Measurements from ENCODE around the gene ZKSCAN8.

Gene ZKSCAN8

DNA sequence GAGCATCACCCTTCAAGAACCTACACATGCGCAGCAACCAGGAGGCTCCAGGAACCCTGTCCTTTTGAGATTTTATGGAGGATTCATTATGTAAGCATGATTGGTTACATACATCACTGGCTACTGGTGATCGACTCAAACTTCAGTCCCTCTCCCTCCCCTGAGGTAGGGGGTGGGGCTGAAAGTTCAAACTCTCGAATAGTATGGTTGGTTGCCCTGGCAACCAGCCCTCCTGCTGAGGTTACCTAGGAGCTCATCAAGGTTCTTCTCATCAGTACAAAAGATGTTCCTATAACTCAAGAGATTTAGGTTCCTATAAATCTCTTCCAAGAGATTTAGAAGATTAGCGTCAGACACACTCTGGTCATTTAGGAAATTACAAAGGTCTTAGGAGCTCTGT is 61.5 kb downstream of the ZKSCAN8 start:
- DNase-seq (ENCODE audit: low spot score): no peak
- H2BK120ac ChIP-seq (ENCODE audit: low read depth, low read length): no peak overlapping the region
- H3K27me3 ChIP-seq (ENCODE audit: control insufficient read depth in 3 of 3, insufficient read depth in 3 of 3, low read depth in 1 of 3, low read length in 3 of 3): peaks cover 2 to 39% (median 22%) of the 10 kb centered on the region in 3 experiments
- H4K8ac ChIP-seq (ENCODE audit: low read depth, low read length): no peak overlapping the region
- H2BK12ac ChIP-seq (ENCODE audit: low read length): no peak overlapping the region
- H3K23ac ChIP-seq (ENCODE audit: low read depth, low read length, poor library complexity): no peak overlapping the region
- no peak overlapping the region for H2AK5ac ChIP-seq (ENCODE audit: low read depth, low read length)
- H3K4me3 ChIP-seq (ENCODE audit: low read length in 2 of 2): no peak overlapping the region
- H3K36me3 ChIP-seq (replicated peaks in 1 of 2; ENCODE audit: control insufficient read depth in 2 of 2, insufficient read depth in 2 of 2, low read length in 2 of 2): no peaks in the 10 kb centered on the region
- no CpG with 5 or more reads among the region's 4 CpGs for WGBS, 2 donors (ENCODE audit: extremely low coverage in 2 of 2, insufficient read length in 2 of 2, insufficient replicate concordance in 1 of 2)
- H3K18ac ChIP-seq (ENCODE audit: low read length): no peak overlapping the region
- H3K9me3 ChIP-seq (replicated peaks in 1 of 2; ENCODE audit: control insufficient read depth in 2 of 2, insufficient read depth in 1 of 2, low read depth in 1 of 2, low read length in 2 of 2): peaks cover 4 to 11% of the 10 kb centered on the region in 2 donors
- no peaks in the 10 kb centered on the region for H3K79me1 ChIP-seq (ENCODE audit: low read depth, low read length)
- peaks cover 3 to 8% of the 10 kb centered on the region in 2 donors for H3K4me1 ChIP-seq (ENCODE audit: control insufficient read depth in 2 of 2, insufficient read depth in 1 of 2, low read depth in 1 of 2, low read length in 2 of 2)
- no peak overlapping the region for H2BK5ac ChIP-seq (ENCODE audit: low read length)
- no peak overlapping the region for H4K91ac ChIP-seq (ENCODE audit: low read depth, low read length, poor library complexity)
- H3K4me2 ChIP-seq (ENCODE audit: insufficient read depth, low read length, poor library complexity, severe bottlenecking): no peak overlapping the region
- H3K14ac ChIP-seq (ENCODE audit: low read length): no peak overlapping the region
- H3K27ac ChIP-seq (replicated peaks; ENCODE audit: low read length): no peak overlapping the region
- no peak overlapping the region for H3K9ac ChIP-seq (ENCODE audit: low read depth, low read length, poor library complexity)
- no peak overlapping the region for H3K4ac ChIP-seq (ENCODE audit: low read length)
- no peak overlapping the region for H2AFZ ChIP-seq (ENCODE audit: low read length)
- H2BK15ac ChIP-seq (ENCODE audit: low read length): no peak overlapping the region

DNA sequence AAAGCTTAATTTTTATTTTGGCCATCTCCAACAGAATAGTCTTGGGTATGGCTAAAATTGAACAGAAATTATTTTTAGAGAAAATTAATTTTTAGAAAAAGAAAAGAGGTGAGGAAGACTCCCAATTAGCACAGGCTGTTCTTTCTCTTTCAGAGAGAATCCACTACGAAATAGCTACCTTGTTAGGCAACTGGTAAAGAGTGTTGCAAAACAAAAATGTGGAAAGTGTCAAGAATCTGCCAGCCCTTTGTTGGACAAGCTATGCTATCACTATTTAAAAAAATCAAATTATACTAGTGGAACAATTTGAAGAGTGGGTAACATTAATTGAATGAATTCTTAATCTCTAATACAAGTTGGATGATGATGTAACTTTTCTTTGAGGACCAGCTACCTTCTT is 64.2 kb downstream of the ZKSCAN8 start:
- no CpG with 5 or more reads among the region's 1 CpG for WGBS, 2 donors (ENCODE audit: extremely low coverage in 2 of 2, insufficient read length in 2 of 2, insufficient replicate concordance in 1 of 2)
- peaks cover 7 to 66% (median 34%) of the 10 kb centered on the region in 3 experiments for H3K27me3 ChIP-seq (ENCODE audit: control insufficient read depth in 3 of 3, insufficient read depth in 3 of 3, low read depth in 1 of 3, low read length in 3 of 3)

DNA sequence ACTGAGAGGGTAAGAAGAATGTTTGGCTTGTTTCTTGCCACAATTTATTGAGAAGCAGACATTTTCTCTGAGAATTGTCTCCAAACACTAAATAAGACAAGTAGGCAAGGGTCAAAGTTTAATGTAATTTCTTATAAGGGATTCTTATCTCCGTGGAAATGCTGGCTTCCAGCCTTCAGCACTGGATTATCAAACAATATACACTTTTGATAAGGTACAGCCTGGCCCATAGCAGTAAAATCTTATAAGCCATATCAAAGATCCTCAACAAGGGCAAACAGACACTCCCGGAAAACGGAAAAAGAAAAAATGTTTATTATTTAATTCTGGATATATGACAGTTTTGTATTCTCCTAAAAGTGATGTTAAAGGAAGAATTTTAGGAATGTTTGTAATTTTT is 64.8 kb downstream of the ZKSCAN8 start:
- Histone ChIP-seq H4K91ac (ENCODE audit: low read depth, low read length, poor library complexity) (no peak overlapping the region), H2BK12ac (ENCODE audit: low read length) (no peak overlapping the region), H3K27me3 (ENCODE audit: control insufficient read depth in 3 of 3, insufficient read depth in 3 of 3, low read depth in 1 of 3, low read length in 3 of 3) (peaks cover 7 to 73% (median 39%) of the 10 kb centered on the region in 3 experiments), H2AK5ac (ENCODE audit: low read depth, low read length) (no peak overlapping the region), H3K9ac (ENCODE audit: low read depth, low read length, poor library complexity) (no peak overlapping the region), H3K4me1 (ENCODE audit: control insufficient read depth in 2 of 2, insufficient read depth in 1 of 2, low read depth in 1 of 2, low read length in 2 of 2) (peaks cover 3 to 8% of the 10 kb centered on the region in 2 donors), H3K36me3 (replicated peaks in 1 of 2; ENCODE audit: control insufficient read depth in 2 of 2, insufficient read depth in 2 of 2, low read length in 2 of 2) (no peaks in the 10 kb centered on the region), H3K4ac (ENCODE audit: low read length) (no peak overlapping the region), H2AFZ (ENCODE audit: low read length) (no peak overlapping the region), H3K14ac (ENCODE audit: low read length) (no peak overlapping the region), H3K79me1 (ENCODE audit: low read depth, low read length) (no peaks in the 10 kb centered on the region), H3K23ac (ENCODE audit: low read depth, low read length, poor library complexity) (no peak overlapping the region), H3K4me2 (ENCODE audit: insufficient read depth, low read length, poor library complexity, severe bottlenecking) (no peak overlapping the region), H2BK120ac (ENCODE audit: low read depth, low read length) (no peak overlapping the region), H2BK15ac (ENCODE audit: low read length) (no peak overlapping the region), H3K4me3 (ENCODE audit: low read length in 2 of 2) (no peak overlapping the region), H3K18ac (ENCODE audit: low read length) (no peak overlapping the region), H4K8ac (ENCODE audit: low read depth, low read length) (no peak overlapping the region), H3K9me3 (replicated peaks in 1 of 2; ENCODE audit: control insufficient read depth in 2 of 2, insufficient read depth in 1 of 2, low read depth in 1 of 2, low read length in 2 of 2) (peaks cover 0 to 11% of the 10 kb centered on the region in 2 donors), H2BK5ac (ENCODE audit: low read length) (no peak overlapping the region), H3K27ac (replicated peaks; ENCODE audit: low read length) (no peak overlapping the region)
- no peak for DNase-seq (ENCODE audit: low spot score)
- no CpG with 5 or more reads among the region's 3 CpGs for WGBS, 2 donors (ENCODE audit: extremely low coverage in 2 of 2, insufficient read length in 2 of 2, insufficient replicate concordance in 1 of 2)

More for the DNA sequence above, 64.2 kb downstream of the ZKSCAN8 start:
- H2BK120ac ChIP-seq (ENCODE audit: low read depth, low read length): no peak overlapping the region
- H3K36me3 ChIP-seq (replicated peaks in 1 of 2; ENCODE audit: control insufficient read depth in 2 of 2, insufficient read depth in 2 of 2, low read length in 2 of 2): no peaks in the 10 kb centered on the region
- no peak overlapping the region for H3K14ac ChIP-seq (ENCODE audit: low read length)
- H2BK5ac ChIP-seq (ENCODE audit: low read length): no peak overlapping the region
- no peak overlapping the region for H2BK15ac ChIP-seq (ENCODE audit: low read length)
- no peak overlapping the region for H3K18ac ChIP-seq (ENCODE audit: low read length)
- H3K4me2 ChIP-seq (ENCODE audit: insufficient read depth, low read length, poor library complexity, severe bottlenecking): no peak overlapping the region
- H3K27ac ChIP-seq (replicated peaks; ENCODE audit: low read length): no peak overlapping the region
- H3K79me1 ChIP-seq (ENCODE audit: low read depth, low read length): no peaks in the 10 kb centered on the region
- H3K9ac ChIP-seq (ENCODE audit: low read depth, low read length, poor library complexity): no peak overlapping the region
- H2AFZ ChIP-seq (ENCODE audit: low read length): no peak overlapping the region
- no peak overlapping the region for H3K4me3 ChIP-seq (ENCODE audit: low read length in 2 of 2)
- no peak overlapping the region for H3K23ac ChIP-seq (ENCODE audit: low read depth, low read length, poor library complexity)
- no peak overlapping the region for H2AK5ac ChIP-seq (ENCODE audit: low read depth, low read length)
- H3K4me1 ChIP-seq (ENCODE audit: control insufficient read depth in 2 of 2, insufficient read depth in 1 of 2, low read depth in 1 of 2, low read length in 2 of 2): peaks cover 3 to 8% of the 10 kb centered on the region in 2 donors
- DNase-seq (ENCODE audit: low spot score): no peak
- H4K8ac ChIP-seq (ENCODE audit: low read depth, low read length): no peak overlapping the region
- H4K91ac ChIP-seq (ENCODE audit: low read depth, low read length, poor library complexity): no peak overlapping the region
- H3K9me3 ChIP-seq (replicated peaks in 1 of 2; ENCODE audit: control insufficient read depth in 2 of 2, insufficient read depth in 1 of 2, low read depth in 1 of 2, low read length in 2 of 2): peaks cover 0 to 11% of the 10 kb centered on the region in 2 donors
- H3K4ac ChIP-seq (ENCODE audit: low read length): no peak overlapping the region
- no peak overlapping the region for H2BK12ac ChIP-seq (ENCODE audit: low read length)

DNA sequence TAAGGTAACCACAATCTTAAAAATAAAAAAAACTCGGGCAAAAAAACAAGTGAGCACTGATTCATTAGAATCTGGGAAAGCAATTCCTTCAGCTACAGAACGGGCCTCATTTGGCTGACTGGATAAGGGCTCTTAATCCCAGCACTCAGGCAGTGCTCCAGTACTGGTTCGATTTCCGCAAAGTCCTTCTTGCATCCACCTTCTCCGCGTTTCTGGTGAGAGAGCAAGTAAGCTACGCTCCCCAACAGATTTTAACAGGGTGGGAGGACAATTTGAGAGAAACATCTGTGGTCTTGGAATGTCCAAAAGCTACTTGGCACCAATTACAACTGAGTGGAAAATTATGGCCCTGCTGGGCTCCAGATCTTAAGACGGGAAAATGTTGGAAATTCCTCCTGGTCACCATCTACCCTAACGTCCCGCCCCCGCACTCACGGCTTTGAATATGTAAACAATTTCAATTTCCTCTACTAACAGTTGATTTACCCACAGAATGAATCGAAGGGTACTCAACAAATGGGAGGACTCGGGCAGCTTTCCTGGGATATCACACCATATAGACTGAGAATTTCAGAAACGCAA is 65.3 kb downstream of the ZKSCAN8 start:
- Histone ChIP-seq H3K79me1 (ENCODE audit: low read depth, low read length) (no peaks in the 10 kb centered on the region), H4K91ac (ENCODE audit: low read depth, low read length, poor library complexity) (no peak overlapping the region)
- no CpG with 5 or more reads among the region's 15 CpGs for WGBS, 2 donors (ENCODE audit: extremely low coverage in 2 of 2, insufficient read length in 2 of 2, insufficient replicate concordance in 1 of 2)

More for the DNA sequence above, 65.3 kb downstream of the ZKSCAN8 start:
- Histone ChIP-seq H4K8ac (ENCODE audit: low read depth, low read length) (no peak overlapping the region), H3K4ac (ENCODE audit: low read length) (no peak overlapping the region), H3K18ac (ENCODE audit: low read length) (no peak overlapping the region), H2AK5ac (ENCODE audit: low read depth, low read length) (no peak overlapping the region), H3K27me3 (ENCODE audit: control insufficient read depth in 3 of 3, insufficient read depth in 3 of 3, low read depth in 1 of 3, low read length in 3 of 3) (peaks cover 7 to 77% (median 44%) of the 10 kb centered on the region in 3 experiments), H3K4me3 (ENCODE audit: low read length in 2 of 2) (peak overlapping the region; percentile 43 to 62), H2BK12ac (ENCODE audit: low read length) (no peak overlapping the region), H3K23ac (ENCODE audit: low read depth, low read length, poor library complexity) (no peak overlapping the region), H2BK15ac (ENCODE audit: low read length) (no peak overlapping the region), H2BK5ac (ENCODE audit: low read length) (no peak overlapping the region), H3K4me1 (ENCODE audit: control insufficient read depth in 2 of 2, insufficient read depth in 1 of 2, low read depth in 1 of 2, low read length in 2 of 2) (peaks cover 3 to 8% of the 10 kb centered on the region in 2 donors), H3K9ac (ENCODE audit: low read depth, low read length, poor library complexity) (no peak overlapping the region), H3K4me2 (ENCODE audit: insufficient read depth, low read length, poor library complexity, severe bottlenecking) (peak overlapping the region; percentile 41), H3K36me3 (replicated peaks in 1 of 2; ENCODE audit: control insufficient read depth in 2 of 2, insufficient read depth in 2 of 2, low read length in 2 of 2) (no peaks in the 10 kb centered on the region), H3K14ac (ENCODE audit: low read length) (no peak overlapping the region), H2BK120ac (ENCODE audit: low read depth, low read length) (no peak overlapping the region), H3K9me3 (replicated peaks in 1 of 2; ENCODE audit: control insufficient read depth in 2 of 2, insufficient read depth in 1 of 2, low read depth in 1 of 2, low read length in 2 of 2) (peaks cover 0 to 11% of the 10 kb centered on the region in 2 donors), H2AFZ (ENCODE audit: low read length) (peak overlapping the region; percentile 95), H3K27ac (replicated peaks; ENCODE audit: low read length) (no peak overlapping the region)
- DNase-seq (ENCODE audit: low spot score): peak; percentile 15

Data from neuronal stem cell (in vitro differentiated cells).